Fibroblast of lung (primary cell): ENCODE data around the gene GAGE12E.
"Not testable (repeated sequence)": the region's sequence is repeated elsewhere in the genome, so short reads cannot be mapped to it uniquely, and the experiment has no call there.

ENCODE experiments used
- CTCF ChIP-seq, 2 donors: IDR thresholded peaks in 1 of 2; conservative IDR thresholded peaks in 1 of 2; 1 replicate in 1 of 2; 2 replicates in 1 of 2; pipeline ENCODE4 v1.5.1; 2011 to 2012; ENCODE audit warnings: low read length in 2 of 2, control low read depth in 1 of 2, inconsistent platforms in 1 of 2, low read depth in 1 of 2, mild to moderate bottlenecking in 1 of 2
- EZH2 ChIP-seq: IDR thresholded peaks from 2 replicates; pipeline ENCODE4 v1.5.1; 2012; ENCODE audit warnings: low read length, control low read depth, mild to moderate bottlenecking; ENCODE audit errors: missing control alignments

GRCh38 chrX:49568728-49569127, 17.6 kb downstream of the GAGE12E start:
- TF ChIP-seq CTCF (conservative IDR thresholded peaks at IDR 0.05 in 1 of 2, IDR thresholded peaks at IDR 0.05 in 1 of 2; ENCODE audit: low read depth in 1 of 2, low read length in 2 of 2); EZH2: not testable (repeated sequence)
